Measurements from ENCODE around the gene PPIL4. TPM values are rescaled to one million over a fixed set of nuclear protein-coding genes. Genes with fewer than 3 reads are reported as not detected.

The PPIL4 gene
- total and polyA plus RNA-seq, 3 donors from 2014 or later, result 13.9 to 39.4 (median 36.0) TPM

- H3K36me3 ChIP-seq (ENCODE audit: low read depth, missing control alignments), result no peaks in the 10 kb centered on the region
- WGBS, 2 donors, result 0% methylated on average over 35 to 80 of the region's 81 CpGs
- no peaks in the 10 kb centered on the region for H3K27me3 ChIP-seq
- no peaks in the 10 kb centered on the region for H3K9me3 ChIP-seq
- peak; percentile 57 for DNase-seq
- TF ChIP-seq CTCF (IDR thresholded peaks at IDR 0.05) (no peak), POLR2A (IDR thresholded peaks at IDR 0.05) (no peak)
- peak overlapping the region; percentile 91 to 96 for H3K27ac ChIP-seq
- peak overlapping the region; percentile 82 to 100 for H3K4me3 ChIP-seq
- H3K4me1 ChIP-seq, result no peaks in the 10 kb centered on the region
- intact Hi-C loops (cut with DNase I; ENCODE audit: low total_unique reads), result no loop called here
Observed at GRCh38 chr6:149566410-149567193, 20.8 kb upstream of the PPIL4 start.

- WGBS, 2 donors, result 0% methylated on average over 30 to 45 of the region's 59 CpGs
- TF ChIP-seq POLR2A (IDR thresholded peaks at IDR 0.05) (no peak), CTCF (IDR thresholded peaks at IDR 0.05) (peak; percentile 46 to 61 (median 54))
- H3K9me3 ChIP-seq, result no peaks in the 10 kb centered on the region
- no peaks in the 10 kb centered on the region for H3K27me3 ChIP-seq
- DNase-seq, result peak; percentile 94
- H3K36me3 ChIP-seq (ENCODE audit: low read depth, missing control alignments), result no peaks in the 10 kb centered on the region
- H3K4me1 ChIP-seq, result no peaks in the 10 kb centered on the region
- peak within 1 kb of the TSS; percentile 91 to 96 for H3K27ac ChIP-seq
- intact Hi-C loops (cut with DNase I; ENCODE audit: low total_unique reads), result no loop called here
- H3K4me3 ChIP-seq, result peak within 1 kb of the TSS; percentile 82 to 100
Observed at GRCh38 chr6:149565527-149566409, 19.9 kb upstream of the PPIL4 start, which contains the start of gene GINM1. Gene GINM1 (plus strand): TSS chr6:149566375. CDS start chr6:149566415, 40 bp downstream.

GRCh38 chr6:149563928-149564325 lies 18.1 kb upstream of the PPIL4 start:
- intact Hi-C loops (cut with DNase I; ENCODE audit: low total_unique reads), result no loop called here
- Histone ChIP-seq H3K27me3 (no peaks in the 10 kb centered on the region), H3K4me3 (no peak overlapping the region), H3K9me3 (no peaks in the 10 kb centered on the region), H3K36me3 (ENCODE audit: low read depth, missing control alignments) (no peaks in the 10 kb centered on the region), H3K4me1 (no peaks in the 10 kb centered on the region), H3K27ac (no peak overlapping the region)
- DNase-seq, result no peak
- 58 to 65% methylated on average over 3 of the region's 3 CpGs for WGBS, 2 donors
- TF ChIP-seq CTCF (IDR thresholded peaks at IDR 0.05) (no peak), POLR2A (IDR thresholded peaks at IDR 0.05) (no peak)

- Histone ChIP-seq H3K4me1 (no peaks in the 10 kb centered on the region), H3K4me3 (no peak overlapping the region)
Observed at GRCh38 chr6:149563203-149563927, 17.5 kb upstream of the PPIL4 start.

More at GRCh38 chr6:149563203-149563927, 17.5 kb upstream of the PPIL4 start:
- 85 to 88% methylated on average over 5 of the region's 5 CpGs for WGBS, 2 donors
- intact Hi-C loops (cut with DNase I; ENCODE audit: low total_unique reads), result no loop called here
- Histone ChIP-seq H3K27me3 (no peaks in the 10 kb centered on the region), H3K27ac (no peak overlapping the region), H3K36me3 (ENCODE audit: low read depth, missing control alignments) (no peaks in the 10 kb centered on the region), H3K9me3 (no peaks in the 10 kb centered on the region)
- TF ChIP-seq CTCF (IDR thresholded peaks at IDR 0.05) (no peak), POLR2A (IDR thresholded peaks at IDR 0.05) (no peak)
- no peak for DNase-seq

All from testis (tissue), 3 donors.